Astrocyte (in vitro differentiated cells and primary cell): ENCODE results near the gene FAM43B.

Experiments
- CTCF ChIP-seq: IDR thresholded peaks from 2 replicates; pipeline ENCODE4 v1.5.1; 2011; ENCODE audit warnings: low read depth, mild to moderate bottlenecking, inconsistent platforms, low read length, moderate library complexity; ENCODE audit not compliant: insufficient read depth
- EZH2 ChIP-seq: IDR thresholded peaks from 2 replicates; pipeline ENCODE4 v1.6.1; 2012; ENCODE audit warnings: mild to moderate bottlenecking, low read length, inconsistent platforms; ENCODE audit not compliant: insufficient read depth

GRCh38 chr1:20586953-20587660 lies 34.7 kb downstream of the FAM43B start:
- no peak for TF ChIP-seq CTCF
- no peak for TF ChIP-seq EZH2
